HepG2 (cell line): Measurements from ENCODE around the gene ING5. TPM values are rescaled to one million over a fixed set of nuclear protein-coding genes. Genes with fewer than 3 reads are reported as not detected.

Experiments used
- AGO2 ChIP-seq: fragments of 200-400 bp; formaldehyde crosslinking; optimal IDR thresholded peaks from 2 replicates; pipeline ENCODE3; 2017; ENCODE audit warnings: mild to moderate bottlenecking, low read depth, low read length, moderate library complexity
- CEBPG ChIP-seq: IDR thresholded peaks from 2 replicates; pipeline ENCODE4 v1.6.1; 2016
- FOXK2 ChIP-seq: fragments of 450-650 bp; IDR thresholded peaks from 2 replicates; pipeline ENCODE4 v1.6.1; 2016
- GATA4 ChIP-seq: sonication (generic); IDR thresholded peaks from 2 replicates; pipeline ENCODE4 v1.6.1; 2016; ENCODE audit warnings: antibody characterized with exemption, low read depth, borderline replicate concordance
- GZF1 ChIP-seq: sonication (generic); formaldehyde crosslinking; IDR thresholded peaks from 2 replicates; pipeline ENCODE4 v1.5.1; 2020; ENCODE audit warnings: mild to moderate bottlenecking, missing genetic modification reagents
- HNF4A ChIP-seq: sonication (generic); formaldehyde crosslinking; IDR thresholded peaks from 2 replicates; pipeline ENCODE4 v1.4.0; 2020; ENCODE audit warnings: missing genetic modification reagents
- KDM3A ChIP-seq: IDR thresholded peaks from 2 replicates; pipeline ENCODE4 v1.6.1; 2018; ENCODE audit warnings: low read depth, missing compliant biosample characterization
- NCOA1 ChIP-seq: sonication (generic); formaldehyde crosslinking; IDR thresholded peaks from 2 replicates; pipeline ENCODE4 v1.9.0; 2021; ENCODE audit warnings: missing genetic modification reagents
- NKX3-1 ChIP-seq: sonication (generic); formaldehyde crosslinking; IDR thresholded peaks from 2 replicates; pipeline ENCODE4 v1.5.0; 2020; ENCODE audit warnings: missing genetic modification reagents
- NR1H2 ChIP-seq: sonication (generic); formaldehyde crosslinking; IDR thresholded peaks from 2 replicates; pipeline ENCODE4 v1.8.1; 2022; ENCODE audit warnings: low read depth, missing genetic modification reagents, borderline replicate concordance
- PHF21A ChIP-seq: sonication (generic); formaldehyde crosslinking; IDR thresholded peaks from 2 replicates; pipeline ENCODE4 v1.5.0; 2020; ENCODE audit warnings: mild to moderate bottlenecking, missing genetic modification reagents
- PPARG ChIP-seq: conservative IDR thresholded peaks from 2 replicates; pipeline ENCODE4 v1.6.1; 2016; ENCODE audit warnings: missing biosample characterization, missing genetic modification reagents
- PRDM4 ChIP-seq: sonication (generic); formaldehyde crosslinking; IDR thresholded peaks from 2 replicates; pipeline ENCODE4 v1.9.0; 2021; ENCODE audit warnings: missing genetic modification reagents, borderline replicate concordance
- SIX1 ChIP-seq: sonication (generic); formaldehyde crosslinking; IDR thresholded peaks from 2 replicates; pipeline ENCODE4 v1.4.0; 2020; ENCODE audit warnings: missing genetic modification reagents, borderline replicate concordance
- SMAD9 ChIP-seq: sonication (generic); formaldehyde crosslinking; IDR thresholded peaks from 2 replicates; pipeline ENCODE4 v1.5.1; 2020; ENCODE audit warnings: mild to moderate bottlenecking, missing genetic modification reagents
- SPEN ChIP-seq: sonication (generic); formaldehyde crosslinking; IDR thresholded peaks from 2 replicates; pipeline ENCODE4 v1.5.1; 2020; ENCODE audit warnings: low read depth, mild to moderate bottlenecking, missing genetic modification reagents
- TAF15 ChIP-seq: fragments of 200-400 bp; formaldehyde crosslinking; IDR thresholded peaks from one replicate; pipeline ENCODE4 v1.6.1; 2018; ENCODE audit warnings: mild to moderate bottlenecking, low read depth, low read length; ENCODE audit not compliant: poor library complexity, severe bottlenecking
- TFDP1 ChIP-seq: IDR thresholded peaks from 2 replicates; pipeline ENCODE4 v1.6.1; 2016; ENCODE audit warnings: missing compliant biosample characterization, missing genetic modification reagents, borderline replicate concordance
- TRAFD1 ChIP-seq: sonication (generic); formaldehyde crosslinking; IDR thresholded peaks from 2 replicates; pipeline ENCODE4 v1.5.1; 2020; ENCODE audit warnings: missing genetic modification reagents, mild to moderate bottlenecking, borderline replicate concordance
- ZBTB4 ChIP-seq: sonication (generic); formaldehyde crosslinking; IDR thresholded peaks from 2 replicates; pipeline ENCODE4 v1.4.0; 2020; ENCODE audit warnings: missing genetic modification reagents, mild to moderate bottlenecking, borderline replicate concordance
- ZBTB7A ChIP-seq: sonication (generic); formaldehyde crosslinking; IDR thresholded peaks from 2 replicates; pipeline ENCODE4 v1.8.0; 2022; ENCODE audit warnings: mild to moderate bottlenecking, missing genetic modification reagents
- ZNF12 ChIP-seq: sonication (generic); formaldehyde crosslinking; IDR thresholded peaks from 2 replicates; pipeline ENCODE4 v1.5.0; 2020; ENCODE audit warnings: missing genetic modification reagents
- ZNF543 ChIP-seq: sonication (generic); formaldehyde crosslinking; IDR thresholded peaks from 2 replicates; pipeline ENCODE4 v1.4.0; 2020; ENCODE audit warnings: mild to moderate bottlenecking, missing genetic modification reagents
- ZNF557 ChIP-seq: sonication (generic); formaldehyde crosslinking; IDR thresholded peaks from 2 replicates; pipeline ENCODE4 v1.4.0; 2020; ENCODE audit warnings: missing genetic modification reagents
- polyA plus RNA-seq, 8 experiments: library from polyadenylated mRNA; depleted of rRNA in 3 of 8; stranded (reverse) in 7 of 8; unstranded in 1 of 8; fragments of >200 nt; fragmentation: Illumina TruSeq in 4 of 8; extraction: Trizol in 4 of 8; gene quantifications; 2 replicates each; pipeline versions ENCODE4 v1.2.1 to v1.2.3, GENCODE V29; 2011 to 2016; ENCODE audit warnings: low read depth in 4 of 8, missing spikeins in 1 of 8, mixed read lengths in 1 of 8; ENCODE audit not compliant: insufficient read depth in 1 of 8
- total RNA-seq, 5 experiments: library from RNA; depleted of rRNA; stranded (reverse); fragments of >200 nt; fragmentation: Illumina TruSeq; extraction: Trizol; gene quantifications; 2 replicates each; pipeline ENCODE4 v1.2.3, GENCODE V29; 2016; ENCODE audit warnings: low read depth in 1 of 5

The ING5 gene
- total and polyA plus RNA-seq, 2 of the 13 experiments (the other 11 are each of a cell fraction or from before 2014, with no cell fraction given) = 61.9 to 71.9 TPM

- TF ChIP-seq ZNF543 (CRISPR knock-in tag) (0 out of 2 replicates have a peak, but pooled peaks have one; percentile 39), GZF1 (no peak; the same call in 1 of the 2 replicates), TRAFD1 (CRISPR knock-in tag) (peak; percentile 79; the same call in 1 of the 2 replicates), PPARG (CRISPR knock-in tag) (no peak), CEBPG (CRISPR knock-in tag) (peak; percentile 51), PRDM4 (CRISPR knock-in tag) (no peak), TAF15 (no peak), ZBTB4 (peak; percentile 86; the same call in 1 of the 2 replicates), HNF4A (peak; percentile 91), TFDP1 (CRISPR knock-in tag) (peak; percentile 57; the same call in 1 of the 2 replicates), ZNF12 (CRISPR knock-in tag) (no peak), KDM3A (CRISPR knock-in tag) (0 out of 2 replicates have a peak, but pooled peaks have one; percentile 19), SMAD9 (CRISPR knock-in tag) (no peak), FOXK2 (no peak), SIX1 (no peak), NR1H2 (no peak), SPEN (CRISPR knock-in tag) (peak; percentile 94), NKX3-1 (no peak), ZBTB7A (CRISPR knock-in tag) (peak; percentile 93), PHF21A (peak; percentile 81), AGO2 (no peak), NCOA1 (CRISPR knock-in tag) (no peak), ZNF557 (CRISPR knock-in tag) (no peak), GATA4 (no peak; the same call in 1 of the 2 replicates)
Measured at GRCh38 chr2:241653210-241653750, 48.6 kb upstream of the ING5 start (continued).
